HG02884 (cell line): ENCODE results near the gene CDCA3.

Experiments
- ATAC-seq: cut with Tn5 transposase; IDR thresholded peaks from one replicate; pipeline ENCODE4 v1.9.1; 2021; ENCODE audit warnings: mild to moderate bottlenecking, moderate library complexity; ENCODE audit not compliant: unreplicated experiment

The CDCA3 gene

GRCh38 chr12:6834873-6835272, 16.2 kb downstream of the CDCA3 start:
- no peak for ATAC-seq

- no peak for ATAC-seq
Measured at GRCh38 chr12:6834254-6834653, 16.8 kb downstream of the CDCA3 start.

- ATAC-seq = no peak
Measured at GRCh38 chr12:6833189-6833890, 17.7 kb downstream of the CDCA3 start.

DNA sequence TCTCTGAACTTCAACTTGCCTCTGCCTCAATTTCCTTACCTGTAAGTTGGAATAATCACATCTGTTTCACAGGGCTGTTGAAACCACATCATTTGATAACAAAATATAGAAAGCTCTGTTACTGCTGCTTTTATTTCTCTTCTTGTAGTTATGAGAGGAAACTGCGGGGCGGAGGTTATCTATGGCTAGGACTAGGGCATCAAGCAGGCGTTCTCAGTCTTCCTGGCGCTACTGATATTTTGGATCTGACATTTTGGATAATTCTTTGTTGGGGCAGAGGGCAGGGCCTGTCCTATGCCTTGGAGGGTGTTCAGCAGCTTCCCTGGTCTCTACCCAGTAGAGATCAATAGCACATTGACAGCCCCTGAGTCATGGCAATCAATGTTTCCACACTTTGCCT, 19.0 kb downstream of the CDCA3 start:
- no peak for ATAC-seq

DNA sequence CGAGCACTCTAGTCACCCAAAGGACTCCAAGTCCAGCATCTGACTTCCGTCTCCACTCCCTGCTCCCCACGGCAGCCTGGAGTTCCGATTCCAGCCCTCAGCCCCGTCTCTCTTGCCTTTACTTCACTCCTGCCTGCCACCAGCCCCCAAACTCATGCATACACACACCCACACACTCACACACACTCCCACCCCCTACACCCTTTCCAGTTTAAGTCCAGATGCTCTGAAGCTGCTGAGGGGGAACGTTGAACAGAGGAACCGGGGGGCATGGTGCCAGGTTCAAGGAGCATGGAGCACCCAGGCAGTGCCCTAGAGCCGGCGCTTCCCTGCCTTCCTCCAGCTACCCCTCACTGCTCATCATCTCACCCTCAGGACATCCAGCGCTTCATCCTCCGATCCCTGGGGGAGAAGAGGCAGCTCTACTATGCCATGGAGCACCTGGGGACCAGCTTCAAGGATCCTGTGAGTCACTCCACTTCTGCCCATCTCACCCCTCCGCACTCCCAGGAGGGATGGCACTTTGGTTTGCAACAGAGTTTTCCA, 19.6 kb downstream of the CDCA3 start:
- ATAC-seq = no peak

DNA sequence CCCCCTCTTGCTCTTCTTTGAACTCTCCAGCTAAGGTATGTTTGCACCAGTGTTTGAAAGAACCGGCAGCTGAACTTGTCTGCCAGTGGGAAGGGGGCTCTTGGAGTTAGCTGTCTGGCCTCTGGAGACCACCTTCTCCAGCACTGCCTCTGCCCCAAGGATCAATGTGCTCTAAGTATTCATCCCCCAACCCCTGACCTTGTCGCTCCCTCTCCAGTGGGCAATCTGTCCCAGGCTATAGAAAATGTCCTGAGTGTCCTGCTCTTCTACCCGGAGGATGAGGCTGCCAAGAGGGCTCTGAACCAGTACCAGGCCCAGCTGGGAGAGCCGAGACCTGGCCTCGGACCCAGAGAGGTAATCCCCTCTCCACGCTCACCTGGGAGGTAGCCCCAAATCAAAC, 20.1 kb downstream of the CDCA3 start:
- no peak for ATAC-seq

- ATAC-seq = no peak
Measured at GRCh38 chr12:6830286-6830890, 20.7 kb downstream of the CDCA3 start.

DNA sequence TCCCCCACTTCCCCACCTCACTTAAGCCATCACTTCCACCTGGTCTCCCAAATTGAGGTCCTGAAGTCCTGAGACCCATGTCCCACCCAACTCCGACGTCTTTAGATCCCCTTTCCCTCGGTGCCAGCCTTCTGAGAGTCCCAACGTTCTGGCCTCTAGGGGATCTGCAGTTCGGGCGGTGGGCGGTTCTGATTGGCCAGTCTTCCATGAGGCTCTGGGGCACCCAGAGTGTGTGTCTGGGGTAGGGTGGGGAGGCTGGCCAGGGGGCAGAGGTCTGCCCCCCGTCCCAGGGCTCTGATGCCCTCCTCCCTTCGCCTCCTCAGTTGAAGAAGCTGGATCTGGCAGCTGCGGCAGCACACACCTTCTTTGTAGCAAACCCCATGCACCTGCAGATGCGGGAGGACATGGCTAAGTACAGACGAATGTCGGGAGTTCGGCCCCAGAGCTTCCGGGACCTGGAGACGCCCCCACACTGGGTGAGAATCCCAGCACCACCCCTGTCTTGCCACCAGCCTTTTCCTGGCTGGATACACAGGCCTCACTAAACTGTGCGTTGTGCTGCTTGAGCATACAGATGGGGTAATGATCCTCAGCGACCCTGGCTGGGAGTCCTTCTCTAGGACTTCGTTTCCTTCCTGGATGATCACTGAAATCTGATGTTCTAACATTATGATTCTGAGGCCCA, 21.4 kb downstream of the CDCA3 start:
- ATAC-seq = no peak

DNA sequence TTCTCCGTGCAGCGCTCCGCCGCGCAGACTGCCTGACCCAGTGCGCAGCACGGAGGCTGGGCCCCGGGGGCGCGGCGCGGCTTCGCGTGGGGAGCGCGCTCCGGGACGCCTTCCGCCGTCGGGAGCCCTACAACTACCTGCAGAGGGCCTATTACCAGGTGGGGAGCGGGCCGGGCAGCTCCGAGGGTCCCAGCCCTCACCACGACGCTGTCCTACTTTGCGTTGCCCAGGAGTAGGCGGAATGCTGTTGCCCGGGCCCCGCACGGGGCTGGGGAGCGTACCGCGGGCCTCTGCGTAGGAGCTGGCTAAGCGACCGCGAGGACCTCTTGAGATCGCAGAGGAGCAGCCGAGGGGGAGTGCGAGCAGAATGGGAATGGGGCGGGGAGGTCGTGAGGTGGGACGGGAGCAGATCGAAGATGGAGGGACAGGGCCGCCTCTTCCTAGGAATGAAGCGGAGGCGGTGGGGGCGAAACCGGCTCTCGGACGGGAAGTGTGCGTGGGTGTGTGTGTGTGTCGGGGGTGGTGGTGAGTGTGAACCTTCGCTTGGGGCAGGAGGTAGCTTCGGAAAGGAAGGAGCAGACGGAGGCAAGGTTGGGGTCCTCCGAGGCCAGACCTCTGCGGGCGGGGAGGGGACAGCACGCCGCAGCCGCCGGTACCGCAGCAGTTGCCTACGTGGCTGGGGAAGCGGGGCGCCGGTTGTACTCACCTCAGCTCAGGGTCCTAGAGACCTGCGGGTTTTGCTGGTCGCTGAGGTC, 22.1 kb downstream of the CDCA3 start:
- ATAC-seq = no peak

DNA sequence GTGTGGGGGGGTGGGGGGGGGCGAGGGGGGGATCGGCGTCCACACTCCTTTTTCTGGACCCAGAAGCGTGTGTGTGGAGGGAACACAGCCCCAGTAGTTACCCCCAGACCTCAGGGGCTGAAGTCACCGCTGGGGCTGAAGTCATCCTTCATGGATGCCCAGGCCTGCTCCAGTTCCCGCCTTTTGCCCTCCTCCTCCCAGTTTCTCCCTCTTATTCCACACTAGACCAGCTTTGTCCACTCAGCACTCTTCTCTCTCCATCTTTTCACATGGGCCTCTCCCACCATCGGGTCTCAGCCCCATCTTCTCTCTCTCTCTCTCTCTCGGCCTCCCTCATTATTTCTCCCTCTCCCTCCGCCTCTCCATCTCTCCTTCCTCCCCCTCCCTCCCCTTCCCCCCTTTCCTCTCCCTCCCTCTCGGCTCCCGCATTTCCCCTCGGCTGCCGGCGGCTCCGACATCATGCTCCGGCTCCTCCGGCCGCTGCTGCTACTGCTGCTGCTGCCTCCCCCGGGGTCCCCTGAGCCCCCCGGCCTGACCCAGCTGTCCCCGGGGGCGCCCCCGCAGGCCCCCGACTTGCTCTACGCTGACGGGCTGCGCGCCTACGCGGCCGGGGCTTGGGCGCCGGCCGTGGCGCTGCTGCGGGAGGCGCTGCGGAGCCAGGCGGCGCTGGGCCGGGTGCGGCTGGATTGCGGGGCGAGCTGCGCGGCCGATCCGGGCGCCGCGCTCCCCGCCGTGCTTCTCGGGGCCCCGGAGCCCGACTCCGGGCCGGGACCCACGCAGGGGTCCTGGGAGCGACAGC, 22.9 kb downstream of the CDCA3 start, which contains the start of gene P3H3:
Gene P3H3, plus strand, starts transcription at position 426 of the 799 bp plus-strand sequence. Its CDS starts 34 bp downstream, at position 460.
- ATAC-seq = no peak

DNA sequence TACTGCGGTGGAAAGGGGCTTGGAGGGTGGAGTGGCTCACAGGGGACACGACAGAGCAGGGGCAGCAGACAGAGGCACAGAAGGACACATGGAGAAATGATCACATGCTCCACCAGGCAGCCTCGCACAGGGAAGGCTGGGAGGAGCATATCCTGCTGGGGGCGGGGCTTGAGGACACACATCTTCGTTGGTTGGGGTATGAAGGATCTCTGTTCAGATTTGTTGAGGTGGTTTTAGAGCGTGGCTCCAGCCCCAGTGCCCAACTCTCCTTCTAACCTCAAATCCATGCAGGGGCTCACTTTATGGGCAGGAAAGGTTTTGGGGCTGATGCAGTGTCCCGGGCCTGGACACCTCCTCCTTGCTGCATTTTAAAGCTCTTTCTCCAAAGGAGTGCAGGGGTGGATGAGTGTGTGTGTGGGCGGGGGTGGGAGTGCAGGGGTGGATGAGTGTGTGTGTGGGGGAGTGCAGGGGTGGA, 23.6 kb downstream of the CDCA3 start:
- ATAC-seq = no peak

- no peak for ATAC-seq
Measured at GRCh38 chr12:6826734-6827436, 24.2 kb downstream of the CDCA3 start.

- ATAC-seq = no peak
Measured at GRCh38 chr12:6826125-6826733, 24.9 kb downstream of the CDCA3 start.

GRCh38 chr12:6825398-6826124, 25.5 kb downstream of the CDCA3 start:
- no peak for ATAC-seq

- no peak for ATAC-seq
Measured at GRCh38 chr12:6824901-6825381, 26.1 kb downstream of the CDCA3 start.

GRCh38 chr12:6824085-6824775, 26.9 kb downstream of the CDCA3 start:
- no peak for ATAC-seq

DNA sequence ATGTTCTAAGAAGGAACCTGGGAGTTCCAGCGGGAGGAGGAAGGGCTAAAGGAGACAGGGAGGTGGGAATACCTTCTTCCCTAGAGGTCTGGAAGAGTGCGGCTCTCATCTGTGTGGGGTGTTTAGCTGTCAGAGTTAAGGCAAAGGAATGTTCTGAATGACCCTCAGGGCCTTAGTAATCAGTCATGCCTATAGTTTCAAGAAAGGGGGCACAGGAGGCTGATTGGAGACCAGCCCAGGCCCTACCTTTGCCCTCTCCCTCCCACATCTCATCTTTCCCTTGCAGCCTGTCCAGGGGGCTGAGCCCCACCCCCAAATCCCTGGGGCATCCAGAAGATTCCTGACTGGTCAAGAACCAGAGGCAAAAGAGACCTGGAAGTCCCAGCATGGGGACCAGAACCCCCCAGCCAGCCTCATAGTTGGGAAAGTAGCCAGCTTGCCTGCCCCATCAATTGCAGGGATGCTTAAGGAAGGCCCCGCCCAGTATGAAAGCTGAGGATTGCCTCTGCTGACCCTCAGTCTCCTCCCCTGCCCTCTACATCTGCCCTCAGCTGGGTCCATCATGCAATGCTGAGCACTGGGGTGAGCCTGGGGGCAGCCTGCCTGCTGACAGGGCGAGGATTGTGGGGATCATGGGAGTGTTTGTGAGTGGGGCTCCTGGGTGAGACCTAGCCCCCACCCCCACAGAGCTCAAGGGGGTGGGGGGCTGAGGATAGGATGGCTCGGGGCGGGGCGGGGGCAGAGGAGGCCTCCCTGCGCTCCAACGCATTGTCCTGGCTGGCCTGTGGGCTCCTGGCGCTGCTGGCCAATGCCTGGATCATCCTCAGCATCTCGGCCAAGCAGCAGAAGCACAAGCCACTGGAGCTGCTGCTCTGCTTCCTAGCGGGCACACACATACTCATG, 27.7 kb downstream of the CDCA3 start:
- no peak for ATAC-seq
